22Rv1 (cell line): ENCODE measurements around the gene CNTN5.

Experiments used
- ZFX ChIP-seq: fragments of 450-650 bp; IDR thresholded peaks from 2 replicates; pipeline ENCODE4 v1.6.1; 2017; ENCODE audit warnings: antibody characterized with exemption, borderline replicate concordance
- TF ChIP-seq, protein P1 (sequence below): fragments of 450-650 bp; IDR thresholded peaks from 2 replicates; pipeline ENCODE4 v1.5.1; 2017; ENCODE audit warnings: mild to moderate bottlenecking

DNA sequence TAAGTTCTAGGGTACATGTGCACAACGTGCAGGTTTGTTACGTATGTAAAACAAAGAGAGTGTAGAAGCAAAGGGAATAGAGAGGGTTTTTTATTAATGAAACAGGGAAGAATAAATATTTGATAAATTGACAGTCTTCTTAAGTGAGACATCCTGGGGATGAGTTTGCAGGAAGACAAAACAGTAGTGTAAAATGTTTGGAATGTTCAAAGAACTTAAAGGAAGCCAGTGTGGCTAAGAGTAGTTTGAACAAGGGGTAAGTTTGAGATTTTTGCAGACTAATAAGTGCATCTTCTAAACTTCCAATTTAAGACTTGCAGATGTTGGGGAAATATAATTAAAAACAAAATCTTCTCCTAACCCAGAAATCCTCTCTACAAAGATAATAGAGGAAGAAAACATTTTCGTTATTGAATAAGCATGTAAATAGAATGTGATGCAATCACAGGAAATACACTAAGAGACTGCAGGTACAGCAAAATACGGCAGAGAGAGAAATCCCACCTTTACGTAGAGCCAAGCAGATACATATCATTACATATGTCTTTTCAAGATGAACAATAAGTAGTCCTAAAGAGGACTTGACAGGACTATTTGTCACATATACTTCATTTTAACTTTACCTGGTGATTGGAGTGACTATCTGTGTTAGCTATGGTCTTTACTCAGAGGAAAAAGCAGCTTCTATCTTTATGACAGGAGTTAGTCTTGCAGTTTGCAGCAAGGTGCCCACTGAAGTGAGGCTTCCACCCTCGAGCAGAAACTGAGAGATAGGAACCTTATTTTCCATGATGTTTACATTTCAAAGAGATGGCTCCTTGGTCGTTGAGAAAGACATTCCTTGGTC, 402.1 kb downstream of the CNTN5 start:
- TF ChIP-seq, protein P1, sequence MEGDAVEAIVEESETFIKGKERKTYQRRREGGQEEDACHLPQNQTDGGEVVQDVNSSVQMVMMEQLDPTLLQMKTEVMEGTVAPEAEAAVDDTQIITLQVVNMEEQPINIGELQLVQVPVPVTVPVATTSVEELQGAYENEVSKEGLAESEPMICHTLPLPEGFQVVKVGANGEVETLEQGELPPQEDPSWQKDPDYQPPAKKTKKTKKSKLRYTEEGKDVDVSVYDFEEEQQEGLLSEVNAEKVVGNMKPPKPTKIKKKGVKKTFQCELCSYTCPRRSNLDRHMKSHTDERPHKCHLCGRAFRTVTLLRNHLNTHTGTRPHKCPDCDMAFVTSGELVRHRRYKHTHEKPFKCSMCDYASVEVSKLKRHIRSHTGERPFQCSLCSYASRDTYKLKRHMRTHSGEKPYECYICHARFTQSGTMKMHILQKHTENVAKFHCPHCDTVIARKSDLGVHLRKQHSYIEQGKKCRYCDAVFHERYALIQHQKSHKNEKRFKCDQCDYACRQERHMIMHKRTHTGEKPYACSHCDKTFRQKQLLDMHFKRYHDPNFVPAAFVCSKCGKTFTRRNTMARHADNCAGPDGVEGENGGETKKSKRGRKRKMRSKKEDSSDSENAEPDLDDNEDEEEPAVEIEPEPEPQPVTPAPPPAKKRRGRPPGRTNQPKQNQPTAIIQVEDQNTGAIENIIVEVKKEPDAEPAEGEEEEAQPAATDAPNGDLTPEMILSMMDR: no peak
- no peak for TF ChIP-seq ZFX
